ENCODE measurements around the gene ILF2. TPM values are rescaled to one million over a fixed set of nuclear protein-coding genes. Genes with fewer than 3 reads are reported as not detected.

ILF2 gene
- total RNA-seq, 2 donors from 2014 or later = 116 to 122 TPM

DNA sequence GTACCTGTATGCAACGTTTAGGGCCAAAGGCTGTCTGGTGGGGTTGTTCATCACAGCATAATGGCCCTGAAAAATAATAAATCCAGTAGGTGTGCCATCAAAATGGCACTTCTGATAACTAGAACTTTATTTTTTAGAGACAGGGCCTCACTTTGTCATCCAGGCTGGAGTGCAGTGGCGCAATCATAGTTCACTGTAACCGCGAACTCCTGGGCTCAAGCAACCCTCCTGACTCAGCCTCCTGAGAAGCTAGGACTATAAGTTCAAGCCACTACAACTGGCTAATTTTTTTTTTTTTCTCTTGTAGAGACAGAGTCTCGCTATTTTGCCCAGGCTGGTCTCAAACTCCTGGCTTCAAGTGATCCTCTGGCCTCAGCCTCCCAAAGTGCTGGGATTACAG lies 7.6 kb downstream of the ILF2 start:
- H3K4me3 ChIP-seq = no peak overlapping the region
- H3K36me3 ChIP-seq = peaks cover 8 to 24% of the 10 kb centered on the region in 2 donors
- H3K27ac ChIP-seq = no peak overlapping the region
- TF ChIP-seq, protein P1, sequence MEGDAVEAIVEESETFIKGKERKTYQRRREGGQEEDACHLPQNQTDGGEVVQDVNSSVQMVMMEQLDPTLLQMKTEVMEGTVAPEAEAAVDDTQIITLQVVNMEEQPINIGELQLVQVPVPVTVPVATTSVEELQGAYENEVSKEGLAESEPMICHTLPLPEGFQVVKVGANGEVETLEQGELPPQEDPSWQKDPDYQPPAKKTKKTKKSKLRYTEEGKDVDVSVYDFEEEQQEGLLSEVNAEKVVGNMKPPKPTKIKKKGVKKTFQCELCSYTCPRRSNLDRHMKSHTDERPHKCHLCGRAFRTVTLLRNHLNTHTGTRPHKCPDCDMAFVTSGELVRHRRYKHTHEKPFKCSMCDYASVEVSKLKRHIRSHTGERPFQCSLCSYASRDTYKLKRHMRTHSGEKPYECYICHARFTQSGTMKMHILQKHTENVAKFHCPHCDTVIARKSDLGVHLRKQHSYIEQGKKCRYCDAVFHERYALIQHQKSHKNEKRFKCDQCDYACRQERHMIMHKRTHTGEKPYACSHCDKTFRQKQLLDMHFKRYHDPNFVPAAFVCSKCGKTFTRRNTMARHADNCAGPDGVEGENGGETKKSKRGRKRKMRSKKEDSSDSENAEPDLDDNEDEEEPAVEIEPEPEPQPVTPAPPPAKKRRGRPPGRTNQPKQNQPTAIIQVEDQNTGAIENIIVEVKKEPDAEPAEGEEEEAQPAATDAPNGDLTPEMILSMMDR (IDR thresholded peaks at IDR 0.05) = no peak
- no peak for TF ChIP-seq POLR2A (IDR thresholded peaks at IDR 0.05)
- no peak for TF ChIP-seq POLR2AphosphoS5 (IDR thresholded peaks at IDR 0.05)
- WGBS = 79% methylated on average over 5 of the region's 5 CpGs
- no peaks in the 10 kb centered on the region for H3K9me3 ChIP-seq
- H3K27me3 ChIP-seq (replicated peaks; ENCODE audit: insufficient read depth) = no peaks in the 10 kb centered on the region
- H3K4me1 ChIP-seq (replicated peaks) = no peaks in the 10 kb centered on the region
- intact Hi-C loops (cut with DNase I) = no loop called here
- no peak for DNase-seq (ENCODE audit: low spot score)

DNA sequence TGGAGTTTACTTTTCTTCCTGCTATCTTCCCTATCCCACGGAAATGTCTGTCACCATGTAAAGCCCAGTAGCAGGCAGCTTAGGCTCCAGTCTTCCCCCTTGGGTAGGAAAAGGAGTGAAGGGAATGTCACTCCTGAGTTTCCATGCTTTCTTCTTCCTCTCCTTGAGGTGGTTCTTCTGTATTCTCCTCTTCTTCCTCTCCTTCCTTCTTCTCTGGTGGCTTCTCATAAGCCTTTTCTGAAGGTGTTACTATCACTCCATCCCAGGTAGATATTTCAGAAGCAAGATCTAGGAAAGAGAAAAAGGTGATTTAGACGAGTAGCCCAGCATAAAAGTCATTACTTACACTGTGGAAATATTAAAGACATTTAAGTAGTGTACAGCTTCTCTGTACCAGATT lies 8.5 kb downstream of the ILF2 start:
- Histone ChIP-seq H3K9me3 (no peaks in the 10 kb centered on the region), H3K36me3 (peaks cover 4 to 20% of the 10 kb centered on the region in 2 donors), H3K4me1 (replicated peaks) (no peaks in the 10 kb centered on the region), H3K4me3 (no peak overlapping the region), H3K27ac (no peak overlapping the region), H3K27me3 (replicated peaks; ENCODE audit: insufficient read depth) (no peaks in the 10 kb centered on the region)
- WGBS = 50% methylated on average over 2 of the region's 2 CpGs
- TF ChIP-seq POLR2A (IDR thresholded peaks at IDR 0.05) = no peak
- TF ChIP-seq POLR2AphosphoS5 (IDR thresholded peaks at IDR 0.05) = no peak
- TF ChIP-seq, protein P1 (IDR thresholded peaks at IDR 0.05) = no peak
- DNase-seq (ENCODE audit: low spot score) = no peak
- intact Hi-C loops (cut with DNase I) = no loop called here

DNA sequence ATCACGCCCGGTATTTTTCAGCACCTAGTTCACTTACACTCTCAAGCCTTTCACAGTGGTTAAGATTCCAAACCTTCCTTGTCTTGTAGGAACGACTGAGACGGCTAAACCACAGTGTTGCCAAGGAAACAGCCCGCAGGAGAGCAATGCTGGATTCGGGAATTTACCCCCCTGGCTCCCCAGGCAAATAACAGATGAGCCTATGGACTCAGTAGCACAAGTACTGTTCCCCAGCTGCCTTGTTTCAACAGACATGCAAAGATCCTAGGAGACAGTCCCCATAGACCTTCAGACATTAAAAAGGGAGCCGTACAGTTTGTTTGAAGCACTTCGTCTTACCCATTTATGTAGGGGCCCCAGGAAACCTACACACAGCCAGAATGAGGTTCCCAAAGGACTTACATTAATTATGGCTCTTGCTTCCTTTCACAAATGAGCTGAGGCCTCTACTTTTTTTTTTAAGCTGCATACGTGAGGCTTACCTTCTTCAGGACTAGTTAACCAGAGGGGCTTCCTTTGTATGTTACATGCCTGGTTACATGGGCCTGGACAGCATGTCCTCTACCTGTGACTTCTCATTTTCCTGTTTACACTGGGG lies 9.6 kb downstream of the ILF2 start:
- no peak overlapping the region for H3K27ac ChIP-seq
- DNase-seq (ENCODE audit: low spot score) = no peak

DNA sequence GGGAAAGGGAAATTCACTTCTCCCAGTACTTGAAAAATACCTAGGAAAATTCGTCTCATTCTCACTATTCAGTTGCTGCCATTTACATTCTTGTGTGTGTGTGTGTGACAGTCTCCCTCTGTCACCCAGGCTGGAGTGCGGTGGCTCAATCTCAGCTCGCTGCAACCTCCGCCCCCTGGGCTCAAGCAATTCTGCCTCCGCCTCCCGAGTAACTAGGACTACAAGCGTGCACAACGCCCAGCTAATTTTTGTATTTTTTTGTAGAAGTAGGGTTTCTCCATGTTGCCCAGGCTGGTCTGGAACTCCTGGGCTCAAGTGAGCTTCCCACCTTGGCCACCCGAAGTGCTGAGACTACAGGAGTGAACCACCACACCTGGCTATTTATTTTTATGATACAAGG lies 11.1 kb downstream of the ILF2 start:
- Histone ChIP-seq H3K4me3 (peak overlapping the region in 1 of 2 donors; percentile 67), H3K9me3 (no peaks in the 10 kb centered on the region), H3K27ac (peak overlapping the region in 1 of 2 donors; percentile 96), H3K4me1 (replicated peaks) (no peaks in the 10 kb centered on the region), H3K27me3 (replicated peaks; ENCODE audit: insufficient read depth) (no peaks in the 10 kb centered on the region), H3K36me3 (peaks cover 0 to 11% of the 10 kb centered on the region in 2 donors)
- intact Hi-C loops (cut with DNase I) = loop anchor here (2.0 kb wide), 1 partner anchor 25 kb away; the partner anchor contains the start of gene CHTOP
- TF ChIP-seq POLR2A (IDR thresholded peaks at IDR 0.05) (no peak), POLR2AphosphoS5 (IDR thresholded peaks at IDR 0.05) (no peak)
- TF ChIP-seq, protein P1 (IDR thresholded peaks at IDR 0.05) = no peak
- 77% methylated on average over 9 of the region's 9 CpGs for WGBS
- no peak for DNase-seq (ENCODE audit: low spot score)

More for the DNA sequence above, 9.6 kb downstream of the ILF2 start:
- no peak for TF ChIP-seq POLR2AphosphoS5 (IDR thresholded peaks at IDR 0.05)
- TF ChIP-seq, protein P1 (IDR thresholded peaks at IDR 0.05) = no peak
- intact Hi-C loops (cut with DNase I) = no loop called here
- H3K4me3 ChIP-seq = no peak overlapping the region
- no peaks in the 10 kb centered on the region for H3K9me3 ChIP-seq
- 52% methylated on average over 9 of the region's 9 CpGs for WGBS
- no peaks in the 10 kb centered on the region for H3K27me3 ChIP-seq (replicated peaks; ENCODE audit: insufficient read depth)
- H3K36me3 ChIP-seq = peaks cover 4 to 15% of the 10 kb centered on the region in 2 donors
- no peaks in the 10 kb centered on the region for H3K4me1 ChIP-seq (replicated peaks)

DNA sequence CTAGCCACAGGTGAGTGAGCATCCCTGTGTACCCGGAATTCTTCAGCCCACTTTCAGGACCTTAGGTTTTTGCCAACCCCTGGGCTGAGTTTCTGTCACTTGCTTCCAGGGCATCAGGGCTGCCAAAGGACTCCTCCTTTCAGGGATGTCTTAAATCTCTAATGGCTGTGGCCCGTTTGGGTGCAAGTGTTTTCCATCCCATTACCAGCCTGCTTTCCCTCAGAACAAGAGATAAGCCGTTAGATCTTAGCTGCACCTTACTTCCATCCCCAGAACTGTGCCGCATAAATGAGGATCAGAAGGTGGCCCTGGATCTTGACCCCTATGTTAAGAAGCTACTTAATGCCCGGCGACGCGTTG lies 11.6 kb downstream of the ILF2 start:
- Histone ChIP-seq H3K4me3 (peak overlapping the region; percentile 67 to 69), H3K27ac (peak overlapping the region; percentile 96), H3K4me1 (replicated peaks) (no peaks in the 10 kb centered on the region), H3K9me3 (no peaks in the 10 kb centered on the region), H3K27me3 (replicated peaks; ENCODE audit: insufficient read depth) (no peaks in the 10 kb centered on the region), H3K36me3 (peaks cover 0 to 6% of the 10 kb centered on the region in 2 donors)
- intact Hi-C loops (cut with DNase I) = loop anchor here (2.0 kb wide), 1 partner anchor 24 kb away; the partner anchor contains the start of gene CHTOP
- 27% methylated on average over 8 of the region's 8 CpGs for WGBS
- no peak for TF ChIP-seq POLR2A (IDR thresholded peaks at IDR 0.05)
- TF ChIP-seq POLR2AphosphoS5 (IDR thresholded peaks at IDR 0.05) = no peak
- TF ChIP-seq, protein P1 (IDR thresholded peaks at IDR 0.05) = no peak
- no peak for DNase-seq (ENCODE audit: low spot score)

Data from prostate gland (tissue), 2 donors.